IMR-90 (cell line): ENCODE measurements around the gene OSGIN1.

Experiments used
- RCOR1 ChIP-seq: IDR thresholded peaks from 2 replicates; pipeline ENCODE4 v1.6.1; 2012; ENCODE audit warnings: mild to moderate bottlenecking, low read length, improper control_type of control experiment; ENCODE audit not compliant: insufficient replicate concordance
- RFX5 ChIP-seq: IDR thresholded peaks from 2 replicates; pipeline ENCODE4 v1.8.0; 2012; ENCODE audit warnings: low read depth, mild to moderate bottlenecking, low read length, moderate library complexity
- TF ChIP-seq, protein P1 (sequence below): conservative IDR thresholded peaks from 2 replicates; pipeline ENCODE4 v1.5.1; 2012; ENCODE audit warnings: mild to moderate bottlenecking, low read depth, low read length, improper control_type of control experiment

DNA sequence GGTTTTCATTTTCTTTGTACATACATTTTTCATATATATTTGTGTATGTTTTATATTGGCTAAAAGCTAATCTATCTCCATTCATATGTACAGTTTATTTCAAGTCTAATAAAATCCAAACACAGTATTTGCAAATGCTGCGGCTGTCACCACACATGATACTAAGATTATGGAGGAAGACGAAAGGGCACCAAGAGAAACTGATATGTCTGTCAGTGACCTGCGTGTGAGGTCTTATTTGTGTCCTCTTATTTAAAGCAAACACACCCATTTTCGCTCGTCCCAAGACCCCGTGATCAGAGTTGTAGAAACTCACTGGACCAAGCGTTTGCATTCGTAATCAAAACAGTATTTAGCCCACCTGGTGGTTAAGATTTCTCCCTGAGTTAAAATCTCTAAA lies 45.9 kb upstream of the OSGIN1 start:
- TF ChIP-seq RCOR1 = no peak
- TF ChIP-seq, protein P1, sequence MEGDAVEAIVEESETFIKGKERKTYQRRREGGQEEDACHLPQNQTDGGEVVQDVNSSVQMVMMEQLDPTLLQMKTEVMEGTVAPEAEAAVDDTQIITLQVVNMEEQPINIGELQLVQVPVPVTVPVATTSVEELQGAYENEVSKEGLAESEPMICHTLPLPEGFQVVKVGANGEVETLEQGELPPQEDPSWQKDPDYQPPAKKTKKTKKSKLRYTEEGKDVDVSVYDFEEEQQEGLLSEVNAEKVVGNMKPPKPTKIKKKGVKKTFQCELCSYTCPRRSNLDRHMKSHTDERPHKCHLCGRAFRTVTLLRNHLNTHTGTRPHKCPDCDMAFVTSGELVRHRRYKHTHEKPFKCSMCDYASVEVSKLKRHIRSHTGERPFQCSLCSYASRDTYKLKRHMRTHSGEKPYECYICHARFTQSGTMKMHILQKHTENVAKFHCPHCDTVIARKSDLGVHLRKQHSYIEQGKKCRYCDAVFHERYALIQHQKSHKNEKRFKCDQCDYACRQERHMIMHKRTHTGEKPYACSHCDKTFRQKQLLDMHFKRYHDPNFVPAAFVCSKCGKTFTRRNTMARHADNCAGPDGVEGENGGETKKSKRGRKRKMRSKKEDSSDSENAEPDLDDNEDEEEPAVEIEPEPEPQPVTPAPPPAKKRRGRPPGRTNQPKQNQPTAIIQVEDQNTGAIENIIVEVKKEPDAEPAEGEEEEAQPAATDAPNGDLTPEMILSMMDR = no peak
- TF ChIP-seq RFX5 = no peak
